NB4 (cell line): ENCODE results near the gene UBIAD1.
"Not testable (repeated sequence)": the region's sequence is repeated elsewhere in the genome, so short reads cannot be mapped to it uniquely, and the experiment has no call there.

Experiments
- CTCF ChIP-seq: IDR thresholded peaks from one replicate; pipeline ENCODE4 v1.5.1; 2012; ENCODE audit warnings: low read depth, low read length
- TF ChIP-seq, protein P1 (sequence below): IDR thresholded peaks from 2 replicates; pipeline ENCODE4 v1.6.1; 2011; ENCODE audit warnings: low read depth, low read length

DNA sequence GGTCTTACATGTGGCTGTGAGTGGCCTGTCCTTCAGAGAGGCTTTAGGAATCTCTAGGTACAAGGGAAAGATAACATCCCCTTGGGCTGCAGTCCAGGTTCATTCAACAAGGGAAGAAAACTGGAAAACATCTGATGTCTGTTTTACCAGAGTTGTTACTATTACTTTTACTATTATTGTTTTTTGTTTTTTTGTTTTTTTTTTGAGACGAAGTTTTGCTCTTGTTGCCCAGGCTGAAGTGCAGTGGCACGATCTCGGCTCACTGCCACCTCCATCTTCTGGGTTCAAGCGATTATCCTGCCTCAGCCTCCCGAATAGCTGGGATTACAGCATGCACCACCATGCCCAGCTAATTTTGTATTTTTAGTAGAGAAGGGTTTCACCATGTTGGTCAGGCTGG, 24.8 kb downstream of the UBIAD1 start:
- TF ChIP-seq, protein P1, sequence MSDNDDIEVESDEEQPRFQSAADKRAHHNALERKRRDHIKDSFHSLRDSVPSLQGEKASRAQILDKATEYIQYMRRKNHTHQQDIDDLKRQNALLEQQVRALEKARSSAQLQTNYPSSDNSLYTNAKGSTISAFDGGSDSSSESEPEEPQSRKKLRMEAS, result not testable (repeated sequence)
- TF ChIP-seq CTCF, result not testable (repeated sequence)
